ENCODE measurements around the gene ZSCAN26. TPM values are rescaled to one million over a fixed set of nuclear protein-coding genes. Genes with fewer than 3 reads are reported as not detected.

The ZSCAN26 gene
- total and polyA plus RNA-seq, 2 of the 4 experiments (the other 2 are of a cell fraction), result 13.1 to 42.1 TPM

DNA sequence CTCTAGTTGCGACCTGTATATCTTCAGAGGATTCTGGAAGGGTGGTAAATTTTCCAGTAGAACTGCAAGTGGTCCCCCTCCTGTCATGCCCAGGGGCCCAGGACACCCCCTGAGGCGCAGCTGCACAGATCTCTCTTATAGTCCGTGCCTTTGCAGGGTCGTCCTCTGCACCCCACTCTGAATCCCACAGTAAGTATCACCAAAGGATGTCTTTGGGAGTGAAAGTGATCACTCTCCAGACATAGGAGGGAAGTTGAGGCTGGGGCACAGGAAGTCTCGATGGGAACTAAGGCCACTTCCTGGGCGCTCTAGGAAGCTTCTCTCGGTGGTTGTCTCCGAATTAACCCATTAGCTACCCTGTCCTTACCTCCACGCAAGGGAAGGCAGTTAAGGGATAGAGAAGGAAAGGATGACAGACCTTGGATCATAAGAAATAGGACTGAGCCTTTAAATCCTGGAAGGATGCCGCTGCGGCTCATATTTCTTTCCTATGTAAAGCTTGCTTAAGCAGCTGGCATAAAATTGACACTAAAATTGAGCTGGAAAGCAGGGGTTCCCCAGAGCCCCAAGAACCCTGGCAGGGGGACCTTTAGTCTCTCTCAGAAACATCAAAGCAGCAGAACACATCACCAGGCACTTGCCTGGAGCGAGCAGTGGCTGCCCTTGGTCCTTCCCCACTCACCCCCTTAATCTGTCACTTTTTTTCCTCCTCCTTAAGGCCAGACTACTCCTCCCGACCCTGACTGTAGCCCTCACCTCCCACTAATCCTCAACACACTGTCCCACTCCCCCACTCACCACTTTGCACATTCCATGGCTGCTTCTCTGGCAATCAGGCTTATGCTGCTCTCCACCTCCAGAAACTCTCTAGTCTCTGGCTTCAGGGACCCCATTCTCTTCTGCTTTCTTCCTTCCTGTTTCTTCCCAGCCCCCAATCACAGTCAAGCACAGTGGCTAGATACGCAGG lies 14.7 kb upstream of the ZSCAN26 start, which contains the start of gene ZKSCAN4:
Gene ZKSCAN4 (minus strand): TSS at position 261 of the 967 bp plus-strand sequence. CDS start 289 bp downstream, outside the sequence.
- H2BK20ac ChIP-seq (ENCODE audit: low read depth, low read length), result no peak within 1 kb of the TSS
- H3K4ac ChIP-seq (ENCODE audit: low read depth, low read length), result peak within 1 kb of the TSS; percentile 82
- H3K27me3 ChIP-seq (ENCODE audit: control insufficient read depth, insufficient read depth, low read length), result no peaks in the 10 kb centered on the region
- CTCF ChIA-PET, result interaction anchor here (0.6 to 1.9 kb wide), 3 partner anchors 9 to 132 kb away, joined by 4 to 5 read pairs (median 4); no protein-coding TSS in a partner anchor
- peaks cover 7 to 24% of the 10 kb centered on the region in 2 experiments for H3K79me1 ChIP-seq (ENCODE audit: low read depth in 1 of 2, low read length in 2 of 2)
- in situ Hi-C loops (cut with MboI; ENCODE audit: low sequenced_read_pairs) (no loop called here), dilution Hi-C loops (cut with HindIII; ENCODE audit: low sequenced_read_pairs, unreplicated experiment) (no loop called here), intact Hi-C loops (cut with micrococcal nuclease) (loop anchor here (1.0 to 5.0 kb wide), 4 partner anchors 14 to 105 kb away; partner anchors contain the start of genes PGBD1 and ZSCAN9)
- H3K36me3 ChIP-seq (ENCODE audit: control insufficient read depth, insufficient read depth, low read length), result peaks cover 6% of the 10 kb centered on the region
- H3K4me3 ChIP-seq (ENCODE audit: insufficient read depth, low read depth, low read length), result peak within 1 kb of the TSS; percentile 58
- 3% methylated on average over 4 of the region's 14 CpGs; no CpG with 5 or more reads in 1 of the 2 experiments for WGBS, 2 experiments (ENCODE audit: extremely low coverage in 2 of 2, insufficient read length in 1 of 2)
- POLR2A ChIA-PET (ENCODE audit: unreplicated experiment), result interaction anchor here (0.6 to 1.2 kb wide), 3 partner anchors 12 to 98 kb away, joined by 3 to 6 read pairs (median 3); partner anchors contain the start of gene ZSCAN26
- H3K56ac ChIP-seq (ENCODE audit: extremely low read depth, insufficient read depth, low read length), result peak within 1 kb of the TSS; percentile 42; the same call in 1 of the 2 replicates
- TF ChIP-seq, protein P1, sequence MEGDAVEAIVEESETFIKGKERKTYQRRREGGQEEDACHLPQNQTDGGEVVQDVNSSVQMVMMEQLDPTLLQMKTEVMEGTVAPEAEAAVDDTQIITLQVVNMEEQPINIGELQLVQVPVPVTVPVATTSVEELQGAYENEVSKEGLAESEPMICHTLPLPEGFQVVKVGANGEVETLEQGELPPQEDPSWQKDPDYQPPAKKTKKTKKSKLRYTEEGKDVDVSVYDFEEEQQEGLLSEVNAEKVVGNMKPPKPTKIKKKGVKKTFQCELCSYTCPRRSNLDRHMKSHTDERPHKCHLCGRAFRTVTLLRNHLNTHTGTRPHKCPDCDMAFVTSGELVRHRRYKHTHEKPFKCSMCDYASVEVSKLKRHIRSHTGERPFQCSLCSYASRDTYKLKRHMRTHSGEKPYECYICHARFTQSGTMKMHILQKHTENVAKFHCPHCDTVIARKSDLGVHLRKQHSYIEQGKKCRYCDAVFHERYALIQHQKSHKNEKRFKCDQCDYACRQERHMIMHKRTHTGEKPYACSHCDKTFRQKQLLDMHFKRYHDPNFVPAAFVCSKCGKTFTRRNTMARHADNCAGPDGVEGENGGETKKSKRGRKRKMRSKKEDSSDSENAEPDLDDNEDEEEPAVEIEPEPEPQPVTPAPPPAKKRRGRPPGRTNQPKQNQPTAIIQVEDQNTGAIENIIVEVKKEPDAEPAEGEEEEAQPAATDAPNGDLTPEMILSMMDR (conservative IDR thresholded peaks at IDR 0.05; ENCODE audit: low read depth, low read length), result no peak
- TF ChIP-seq FOS (IDR thresholded peaks at IDR 0.05; ENCODE audit: low read depth, low read length) (no peak), MXI1 (IDR thresholded peaks at IDR 0.05; ENCODE audit: borderline replicate concordance, low read depth, low read length) (no peak), MAZ (IDR thresholded peaks at IDR 0.05; ENCODE audit: borderline replicate concordance, low read depth, low read length) (peak; percentile 49; the same call in 1 of the 2 replicates), SMC3 (IDR thresholded peaks at IDR 0.05; ENCODE audit: low read depth, low read length) (peak; percentile 7; the same call in 1 of the 2 replicates), RFX5 (IDR thresholded peaks at IDR 0.05; ENCODE audit: low read depth, low read length) (no peak), BHLHE40 (IDR thresholded peaks at IDR 0.05; ENCODE audit: low read depth, low read length) (no peak), RAD21 (IDR thresholded peaks at IDR 0.05; ENCODE audit: low read length) (peak; percentile 27; the same call in 1 of the 2 replicates), MAFK (IDR thresholded peaks at IDR 0.05; ENCODE audit: low read depth, low read length) (no peak), RCOR1 (IDR thresholded peaks at IDR 0.05; ENCODE audit: insufficient replicate concordance, low read length) (peak; percentile 25), CEBPB (IDR thresholded peaks at IDR 0.05; ENCODE audit: low read depth, low read length) (no peak), CHD1 (IDR thresholded peaks at IDR 0.05; ENCODE audit: low read depth, low read length) (no peak), POLR2A (IDR thresholded peaks at IDR 0.05; ENCODE audit: low read depth, low read length) (no peak)
- TF ChIP-seq, protein P2, sequence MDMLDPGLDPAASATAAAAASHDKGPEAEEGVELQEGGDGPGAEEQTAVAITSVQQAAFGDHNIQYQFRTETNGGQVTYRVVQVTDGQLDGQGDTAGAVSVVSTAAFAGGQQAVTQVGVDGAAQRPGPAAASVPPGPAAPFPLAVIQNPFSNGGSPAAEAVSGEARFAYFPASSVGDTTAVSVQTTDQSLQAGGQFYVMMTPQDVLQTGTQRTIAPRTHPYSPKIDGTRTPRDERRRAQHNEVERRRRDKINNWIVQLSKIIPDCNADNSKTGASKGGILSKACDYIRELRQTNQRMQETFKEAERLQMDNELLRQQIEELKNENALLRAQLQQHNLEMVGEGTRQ (IDR thresholded peaks at IDR 0.05; ENCODE audit: low read depth, low read length), result no peak
- H2AK5ac ChIP-seq (ENCODE audit: low read depth, low read length), result peak within 1 kb of the TSS; percentile 76
- 0 out of 3 replicates have a peak within 1 kb of the TSS, but pooled peaks have one; percentile 10 for H2BK15ac ChIP-seq (ENCODE audit: low read depth, low read length)
- peak within 1 kb of the TSS; percentile 81 for H3K4me2 ChIP-seq (ENCODE audit: low read depth, low read length)
- BruUV-seq (replicated peaks), result no TSS peak
- peak within 1 kb of the TSS; percentile 36 for H3K23ac ChIP-seq (ENCODE audit: low read depth, low read length)
- peak within 1 kb of the TSS; percentile 78 for H3K9ac ChIP-seq (ENCODE audit: low read depth, low read length)
- peak within 1 kb of the TSS; percentile 59 for H3K27ac ChIP-seq (ENCODE audit: insufficient read depth, low read length)
- peak within 1 kb of the TSS; percentile 34 for H2BK5ac ChIP-seq (ENCODE audit: low read depth, low read length, poor library complexity, severe bottlenecking)
- H3K4me1 ChIP-seq (ENCODE audit: control insufficient read depth, insufficient read depth, low read length), result peaks cover 7% of the 10 kb centered on the region
- H3K14ac ChIP-seq (replicated peaks; ENCODE audit: low read depth, low read length), result peak within 1 kb of the TSS; percentile 78
- peak within 1 kb of the TSS; percentile 94 for H2AFZ ChIP-seq (replicated peaks; ENCODE audit: low read length, poor library complexity)
- H4K8ac ChIP-seq (ENCODE audit: low read depth in 2 of 2, low read length in 2 of 2), result peak within 1 kb of the TSS; percentile 96 to 98
- no peak within 1 kb of the TSS; the same call in 1 of the 2 replicates for H3K18ac ChIP-seq (ENCODE audit: low read depth, low read length)
- H3K9me3 ChIP-seq (ENCODE audit: control insufficient read depth, insufficient read depth, low read length), result no peaks in the 10 kb centered on the region
- peak within 1 kb of the TSS; percentile 83 for H4K91ac ChIP-seq (ENCODE audit: insufficient read depth, low read depth, low read length)
- H2BK120ac ChIP-seq (ENCODE audit: low read depth, low read length), result peak within 1 kb of the TSS; percentile 29; the same call in 1 of the 2 replicates
- DNase-seq (peak; percentile 92), ATAC-seq (ENCODE audit: low read depth) (peak; percentile 96)
- no peaks in the 10 kb centered on the region for H4K20me1 ChIP-seq (ENCODE audit: insufficient read depth, low read length)
- peak within 1 kb of the TSS; percentile 88 for H2AK9ac ChIP-seq (replicated peaks; ENCODE audit: low read depth, low read length, poor library complexity)
- H4K5ac ChIP-seq (ENCODE audit: low read depth, low read length), result peak within 1 kb of the TSS; percentile 100
- H3K9me1 ChIP-seq (ENCODE audit: insufficient read depth, low read length), result 0 out of 2 replicates have a peak, but pooled peaks cover 3% of the 10 kb centered on the region

All from IMR-90 (cell line).